Activated gamma-delta T cell (primary cell): ENCODE measurements around the gene MAP2.

Experiments
- DNase-seq: peaks from one replicate; lab custom pipeline; 2025; lab: John Stamatoyannopoulos, UW

MAP2 gene

DNA sequence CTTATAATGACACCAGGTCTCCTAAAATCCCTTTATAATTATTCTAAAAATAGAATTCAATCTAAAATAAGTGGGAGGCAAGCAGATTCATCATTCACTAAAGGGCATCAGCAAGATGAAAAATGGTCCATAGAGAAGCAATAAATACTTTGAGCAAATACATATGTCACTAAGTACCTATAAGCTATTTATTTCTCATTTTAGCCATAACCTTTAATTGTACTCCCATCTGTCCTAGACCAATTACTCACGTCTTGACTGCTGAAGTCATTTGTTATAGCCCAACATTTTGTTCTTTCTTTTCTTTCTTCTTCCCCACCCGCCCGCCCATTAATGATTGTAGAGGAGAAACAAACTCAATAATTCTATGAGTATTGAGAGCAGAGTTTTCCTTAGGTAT, 105.7 kb downstream of the MAP2 start:
- no peak for DNase-seq

DNA sequence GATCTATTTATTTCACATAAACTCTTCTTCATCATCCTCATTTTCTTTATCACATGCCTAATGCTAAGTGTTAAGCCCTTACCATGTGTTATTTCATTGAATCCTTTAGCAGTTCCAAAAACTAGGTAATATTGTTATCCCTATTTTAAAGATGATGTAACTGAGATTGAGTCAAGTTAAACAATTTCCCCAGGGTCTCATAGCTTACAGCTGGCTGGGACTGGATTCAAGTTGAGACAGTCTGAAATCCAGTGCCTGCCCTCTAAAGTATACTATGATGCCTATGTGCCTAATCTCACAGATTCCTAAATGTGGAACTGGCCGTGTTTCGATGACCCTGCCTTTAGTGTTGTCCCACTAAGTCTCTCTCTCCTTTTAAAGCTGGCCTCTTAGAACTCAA, 108.5 kb downstream of the MAP2 start:
- no peak for DNase-seq

DNA sequence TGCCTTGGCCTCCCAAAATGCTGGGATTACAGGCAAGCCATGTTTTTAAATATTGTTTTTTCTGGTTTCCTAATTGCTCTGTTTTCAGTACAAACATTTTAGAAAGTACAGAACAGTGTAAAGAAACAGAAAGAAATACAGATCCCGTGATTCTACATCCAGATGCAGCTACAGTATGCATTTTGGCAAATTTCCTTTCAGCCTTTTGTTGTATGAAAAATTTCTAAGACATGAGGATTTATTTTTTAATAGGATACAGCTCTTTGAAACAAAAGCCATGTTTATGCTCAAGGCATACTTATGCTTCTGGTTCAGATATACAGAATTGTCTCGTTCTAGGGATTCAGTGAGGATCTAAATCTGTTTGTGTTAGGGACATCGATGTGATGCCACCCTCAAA, 109.5 kb downstream of the MAP2 start:
- DNase-seq: no peak

DNA sequence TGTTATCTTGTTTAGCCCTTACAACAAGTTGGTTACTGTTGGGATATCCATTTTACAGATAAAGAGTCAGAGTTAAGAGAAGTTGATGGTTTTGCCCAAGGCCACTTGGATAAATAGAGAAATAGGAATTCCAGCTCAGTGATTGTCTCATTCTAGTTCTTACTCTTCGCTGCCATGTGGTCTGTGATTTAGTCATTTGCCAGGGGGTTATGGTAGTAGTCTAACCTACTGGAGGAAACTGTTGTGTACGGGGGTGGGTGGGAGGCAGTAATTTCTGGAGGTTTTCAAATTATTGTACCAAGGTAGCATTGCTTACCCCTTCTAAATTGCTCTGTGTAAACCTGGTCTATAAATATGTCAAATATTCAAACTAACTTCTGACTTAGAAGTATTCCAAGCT, 110.4 kb downstream of the MAP2 start:
- DNase-seq: no peak

DNA sequence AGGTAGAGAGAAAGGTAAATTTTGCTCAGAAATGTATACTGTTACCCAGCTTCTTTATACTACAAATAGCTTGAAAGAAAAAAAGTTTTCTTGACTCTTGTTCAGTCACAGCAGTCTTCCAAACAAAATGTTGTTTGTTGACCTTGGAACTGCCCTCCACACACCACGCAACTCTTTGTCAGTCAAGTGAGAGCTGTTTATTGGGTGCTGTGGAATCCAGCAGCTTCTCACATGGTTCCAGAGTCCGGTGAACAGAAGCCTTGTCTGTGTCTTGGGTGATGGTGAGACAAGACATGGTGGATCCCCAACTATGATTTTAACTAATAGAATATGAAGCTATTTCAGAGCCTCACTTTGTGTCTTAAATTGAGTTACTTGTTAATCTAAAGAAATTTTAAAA, 112.5 kb downstream of the MAP2 start:
- DNase-seq: no peak

DNA sequence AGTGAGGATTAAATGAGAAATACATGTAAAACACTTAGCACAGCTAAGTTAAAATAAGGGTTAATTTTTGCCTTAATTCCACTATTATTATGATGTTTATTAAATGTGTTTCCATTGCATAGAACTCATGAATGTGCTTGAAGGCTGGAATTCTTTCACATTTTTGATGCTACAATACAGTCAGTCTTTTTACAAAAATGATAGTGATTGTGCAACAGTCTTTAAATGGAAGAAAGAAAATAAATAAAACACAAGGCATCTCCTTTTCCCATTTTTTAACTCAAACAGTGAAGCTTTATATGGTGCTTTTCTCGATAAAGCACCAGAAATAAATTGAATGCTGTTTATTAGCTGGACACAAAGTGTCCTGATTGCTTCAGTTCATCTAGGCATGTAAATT, 123.9 kb downstream of the MAP2 start:
- no peak for DNase-seq

DNA sequence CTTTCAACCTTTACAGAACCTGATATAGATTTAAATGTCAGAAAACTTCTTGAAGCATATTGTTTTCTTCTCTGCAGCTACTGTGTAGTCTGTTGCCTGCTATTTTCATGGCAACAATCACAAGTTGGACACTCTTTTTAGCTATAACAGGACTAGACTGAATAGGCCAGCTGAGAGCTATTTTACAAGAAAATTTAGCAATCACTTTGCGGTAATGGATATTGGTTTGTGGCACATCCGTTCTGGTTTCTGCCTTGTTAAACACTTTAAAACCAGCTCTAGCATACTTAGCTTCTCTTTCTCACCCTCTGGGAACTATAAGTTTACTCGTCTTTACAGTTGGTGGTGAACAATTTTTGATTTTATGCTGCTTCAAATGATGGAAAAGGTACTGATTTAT, 125.7 kb downstream of the MAP2 start:
- DNase-seq: no peak

DNA sequence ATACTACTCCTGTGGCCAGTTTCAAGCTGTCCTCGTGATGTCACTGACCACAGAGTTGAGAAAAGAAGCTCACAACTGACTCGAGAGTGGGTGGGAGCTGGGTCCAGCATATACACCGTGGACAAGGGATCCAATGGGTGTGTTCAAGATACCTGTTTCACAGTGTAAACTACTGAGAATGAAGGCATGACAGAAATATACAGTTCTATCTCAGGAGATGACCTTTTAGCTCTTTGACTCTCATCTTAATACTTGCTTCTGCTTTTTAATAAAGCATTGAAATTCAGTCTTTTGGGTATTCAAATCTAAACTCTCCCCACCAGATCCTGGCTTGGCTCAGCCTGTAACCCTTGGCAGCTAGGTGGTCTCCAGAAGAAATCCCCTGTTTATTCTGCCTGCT, 130.1 kb downstream of the MAP2 start:
- no peak for DNase-seq

DNA sequence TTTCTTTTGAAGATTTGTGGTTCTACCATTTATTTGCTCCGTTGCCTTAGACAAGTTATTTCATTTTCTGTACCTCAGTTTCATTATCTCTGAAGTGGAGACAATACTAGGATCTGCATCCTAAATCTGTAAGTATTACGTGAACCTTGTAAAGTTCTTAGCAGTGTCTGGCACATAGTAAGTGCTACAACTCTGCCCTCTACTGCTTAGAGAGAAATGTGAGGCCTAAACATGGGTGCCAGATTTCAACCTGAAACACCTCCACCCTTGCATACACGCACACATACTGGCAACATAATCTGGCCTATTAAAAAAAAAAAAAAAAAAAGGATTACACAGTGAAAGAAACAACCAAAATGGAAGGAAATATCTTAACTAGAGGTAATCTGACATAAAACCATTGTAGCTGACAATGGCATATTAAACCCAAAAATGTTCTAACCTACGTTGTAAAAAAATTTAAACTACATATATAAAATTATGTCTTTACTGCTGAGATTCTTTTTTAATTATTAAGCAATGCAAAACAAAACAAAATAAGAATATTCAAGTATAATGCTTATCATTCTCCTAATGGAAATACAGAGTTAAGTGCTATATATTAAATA, 132.6 kb downstream of the MAP2 start:
- no peak for DNase-seq

DNA sequence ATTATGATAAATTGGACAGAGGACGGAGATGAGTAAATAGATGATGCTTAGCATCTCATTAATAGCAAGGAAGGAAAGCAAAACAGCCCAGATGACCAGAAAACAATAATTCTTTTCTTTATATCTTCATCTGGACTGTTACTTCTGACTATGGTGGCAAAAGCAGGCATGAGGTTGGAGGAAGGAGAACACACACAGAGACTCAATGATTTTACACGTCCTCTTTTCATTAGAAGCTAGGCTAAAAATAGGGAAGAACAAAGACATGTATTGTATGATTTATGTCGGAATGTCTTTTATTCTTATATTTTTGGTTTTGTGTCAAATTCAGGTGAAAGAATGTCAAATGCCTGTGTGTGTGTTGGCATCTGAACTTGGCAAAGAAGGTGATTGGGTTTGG, 137.1 kb downstream of the MAP2 start:
- no peak for DNase-seq

DNA sequence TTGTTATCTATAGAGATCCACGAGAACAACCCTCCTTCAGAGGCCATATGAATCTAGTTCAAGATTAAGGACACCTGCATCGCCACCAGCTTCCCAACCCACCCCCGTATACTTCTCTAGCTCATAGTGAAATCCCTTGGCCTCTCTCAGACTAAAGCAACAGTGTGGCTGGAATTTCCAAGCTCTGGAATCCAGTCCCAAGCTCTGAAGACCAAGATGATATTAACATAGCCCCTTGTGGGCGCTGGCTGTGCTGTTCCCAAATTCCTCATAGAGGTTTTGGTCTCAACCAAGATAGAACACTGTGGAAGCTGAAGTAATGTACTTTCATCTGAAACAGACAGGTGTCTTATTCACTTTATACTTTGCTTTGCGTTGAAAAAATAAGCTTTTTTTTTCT, 139.6 kb downstream of the MAP2 start:
- no peak for DNase-seq

DNA sequence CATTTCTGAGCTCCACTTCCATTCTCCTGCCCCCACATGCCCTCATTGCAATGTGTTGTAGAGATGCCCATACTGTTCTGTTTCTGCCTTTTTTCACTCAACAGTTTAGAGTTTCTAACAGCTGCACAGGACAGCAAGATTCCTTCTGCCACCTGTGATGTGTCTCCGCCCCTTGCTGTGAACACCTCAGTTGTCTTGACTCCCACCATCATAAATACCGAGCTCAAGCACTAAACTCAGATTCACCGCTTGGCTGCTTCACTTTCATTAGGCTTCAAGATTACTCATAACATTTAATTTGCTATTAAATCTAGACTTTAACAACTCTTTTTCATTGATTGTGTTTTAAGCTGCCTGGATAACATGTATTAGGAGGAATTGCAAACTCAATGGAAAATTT, 141.0 kb downstream of the MAP2 start:
- DNase-seq: no peak

DNA sequence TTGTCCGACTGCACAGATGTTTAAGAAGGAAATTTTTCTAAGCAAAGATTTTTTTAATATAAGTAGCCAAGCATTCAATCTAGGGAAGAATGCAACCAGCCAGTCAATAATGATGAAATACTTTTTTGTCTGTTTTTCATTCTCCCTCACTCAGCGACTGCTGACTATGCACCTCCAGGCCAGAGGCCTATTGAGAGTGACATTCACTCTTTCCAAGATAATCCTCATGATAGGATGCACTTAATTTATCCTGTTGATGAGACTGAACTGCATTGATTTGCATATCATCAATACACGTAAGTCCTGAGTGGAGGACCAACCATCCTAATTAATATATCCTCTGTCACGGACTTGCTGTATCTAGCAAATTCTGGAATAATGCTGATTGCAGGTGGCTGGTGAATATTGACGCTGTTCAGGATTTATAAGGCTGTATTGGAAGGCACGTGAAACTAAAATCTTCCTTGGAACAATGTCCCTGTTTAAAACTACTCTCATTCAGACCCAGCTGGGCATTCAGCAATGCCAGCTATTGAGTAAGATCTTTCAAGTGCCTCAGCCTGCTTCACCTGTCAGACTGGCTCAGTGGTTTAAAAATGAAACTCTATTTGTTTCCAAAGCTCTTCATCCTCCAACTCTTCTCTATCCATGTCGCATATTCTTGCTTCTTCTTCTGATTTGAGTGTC, 142.2 kb downstream of the MAP2 start:
- no peak for DNase-seq

DNA sequence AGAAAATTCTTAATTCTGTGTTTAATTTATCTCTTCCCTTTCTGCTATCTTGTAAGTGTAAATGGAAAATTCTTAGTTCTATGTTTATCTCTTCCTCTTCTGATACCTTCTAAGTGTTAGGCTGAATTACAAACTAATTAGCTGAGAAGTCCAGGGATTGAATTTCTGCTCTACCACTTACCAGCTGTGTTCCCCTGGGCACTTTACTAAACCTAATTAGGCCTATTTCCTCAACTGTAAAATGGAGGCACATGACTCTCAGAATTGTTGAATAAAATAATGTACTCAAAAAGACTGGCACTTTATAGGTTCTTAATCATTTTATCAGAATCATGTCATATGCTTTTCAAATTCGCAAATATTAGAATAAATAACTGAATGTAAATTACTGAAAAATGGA, 146.3 kb downstream of the MAP2 start:
- DNase-seq: no peak

DNA sequence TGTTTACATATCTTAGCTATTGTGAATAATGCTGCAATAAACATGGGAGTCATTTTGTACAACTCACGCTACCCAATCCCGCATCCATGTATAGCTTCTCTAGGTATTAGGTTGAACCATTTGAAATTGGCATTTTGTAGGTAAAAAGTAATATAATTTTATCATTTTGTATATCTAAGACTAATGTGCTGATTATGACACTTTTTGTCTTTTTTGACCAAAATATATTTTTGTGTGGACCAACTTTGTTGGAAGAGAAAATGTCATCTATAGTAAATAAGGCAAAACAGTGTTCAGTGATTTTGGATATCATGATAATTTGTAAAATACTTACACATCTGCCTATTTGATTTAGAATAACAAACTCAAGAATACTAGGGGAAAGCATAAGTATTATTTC, 150.7 kb downstream of the MAP2 start:
- no peak for DNase-seq

DNA sequence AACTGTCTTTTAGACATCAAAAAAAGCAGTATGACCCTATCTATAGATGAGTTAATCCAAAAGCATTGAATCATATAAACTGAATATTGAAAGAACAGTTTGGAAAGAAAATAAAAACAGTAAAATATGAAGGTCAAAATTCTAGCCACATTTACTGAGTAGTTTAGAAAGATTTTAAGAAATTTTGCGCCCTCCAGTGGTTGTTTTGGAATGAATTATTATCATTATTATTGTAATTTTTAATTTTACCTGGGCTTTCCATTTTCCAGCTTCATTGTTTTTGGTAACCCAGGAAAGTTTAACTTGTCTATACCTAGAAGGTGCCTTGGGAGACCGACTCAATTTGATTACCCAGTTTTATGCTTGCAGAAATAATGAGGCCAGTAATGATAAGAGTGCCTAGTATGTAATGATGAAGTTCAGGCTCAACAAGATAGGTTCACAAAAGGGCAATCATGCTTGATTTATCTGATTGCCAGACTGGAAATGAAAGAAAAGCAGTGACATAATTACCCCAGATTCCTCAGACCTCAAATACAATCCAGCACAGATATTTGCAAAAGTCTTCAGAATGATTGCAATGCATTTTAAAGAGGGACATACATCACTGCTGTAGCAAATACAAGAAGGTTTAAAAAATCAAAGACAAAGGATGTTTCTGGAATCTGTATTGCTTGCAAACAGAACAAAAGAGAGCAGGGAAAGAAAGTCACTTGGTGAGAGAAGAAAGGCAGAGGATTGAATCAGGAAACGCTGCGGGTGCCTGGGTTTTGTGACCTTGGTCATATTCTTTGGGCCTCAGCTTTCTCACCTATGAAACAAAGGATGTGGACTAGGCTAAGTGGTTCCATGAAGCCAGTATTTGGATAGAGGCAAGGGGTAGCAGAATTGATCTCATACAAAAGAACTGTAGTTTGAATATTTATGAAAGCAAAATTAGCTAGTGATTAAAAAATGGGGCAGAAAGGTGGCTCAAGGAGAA, 153.8 kb downstream of the MAP2 start:
- DNase-seq: no peak

DNA sequence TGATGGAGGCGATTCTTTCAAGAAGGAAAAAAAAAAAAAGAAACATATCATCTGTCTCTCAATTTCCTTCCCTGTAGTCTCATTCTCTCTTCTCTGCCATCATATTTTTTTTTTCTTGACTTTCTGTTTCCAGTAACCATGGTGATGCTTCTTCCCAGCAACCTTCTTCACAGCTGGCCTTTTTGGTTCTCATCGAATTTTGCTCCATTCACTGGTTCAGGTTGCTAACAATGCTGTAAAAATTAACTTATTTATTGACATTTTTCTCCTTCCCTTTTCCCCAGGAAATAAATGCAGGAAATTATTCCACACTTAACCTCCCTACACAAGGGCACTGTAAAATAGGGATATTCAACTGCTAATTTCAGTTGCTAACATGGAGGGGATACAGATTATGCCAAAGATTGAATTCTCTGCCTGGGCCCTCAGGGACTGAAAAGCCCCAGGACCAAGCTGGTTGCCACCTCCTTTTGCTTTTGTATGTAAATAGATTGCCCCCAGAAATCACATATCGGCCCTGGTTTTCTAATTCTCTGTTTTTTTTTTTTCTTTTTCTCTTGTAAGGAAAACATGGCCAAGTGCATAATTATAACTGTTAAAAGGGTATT, 154.7 kb downstream of the MAP2 start:
- no peak for DNase-seq

DNA sequence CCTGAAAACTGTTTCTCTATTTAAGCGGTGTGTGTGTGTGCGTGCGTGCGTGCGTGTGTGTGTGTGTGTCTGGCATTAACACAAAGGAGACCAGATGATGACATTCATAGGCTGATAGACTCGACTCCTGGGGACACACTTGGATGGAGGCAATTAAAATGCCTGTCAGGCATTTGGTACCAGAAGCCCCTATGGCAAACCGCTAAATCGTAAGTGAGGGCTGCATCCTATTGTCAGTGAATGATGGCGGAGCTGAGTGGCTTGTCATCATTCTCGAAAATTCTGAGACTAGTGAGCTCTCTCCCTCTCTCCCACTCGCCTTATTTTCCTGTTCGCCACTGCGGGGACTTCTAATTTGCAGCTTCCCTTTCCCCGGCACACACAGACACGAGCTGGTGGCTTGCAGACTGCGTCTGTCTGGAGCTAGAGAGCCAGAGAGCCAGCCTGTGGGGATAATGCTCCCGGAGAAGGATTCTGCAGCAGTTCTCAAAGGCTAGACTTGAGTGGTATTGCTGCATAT, 155.4 kb downstream of the MAP2 start:
- DNase-seq: no peak

DNA sequence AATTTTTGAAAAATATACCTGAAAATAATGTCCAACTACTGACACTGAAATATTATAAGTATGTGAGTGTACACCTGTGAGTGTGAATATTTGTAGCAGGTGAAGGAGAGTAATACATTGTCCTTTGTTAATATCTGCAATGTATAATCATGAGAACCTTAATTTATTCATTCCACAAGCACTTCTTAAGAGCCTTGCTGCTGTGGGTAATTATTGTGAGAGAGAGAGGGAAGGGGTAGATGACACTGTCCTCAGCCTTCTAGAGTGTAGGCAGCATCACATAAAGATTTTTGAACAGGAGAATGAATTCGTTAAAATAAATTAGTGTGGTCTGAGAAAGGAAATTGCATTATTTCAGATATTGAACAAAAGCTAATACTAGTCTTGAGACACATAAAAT, 157.2 kb downstream of the MAP2 start:
- no peak for DNase-seq

DNA sequence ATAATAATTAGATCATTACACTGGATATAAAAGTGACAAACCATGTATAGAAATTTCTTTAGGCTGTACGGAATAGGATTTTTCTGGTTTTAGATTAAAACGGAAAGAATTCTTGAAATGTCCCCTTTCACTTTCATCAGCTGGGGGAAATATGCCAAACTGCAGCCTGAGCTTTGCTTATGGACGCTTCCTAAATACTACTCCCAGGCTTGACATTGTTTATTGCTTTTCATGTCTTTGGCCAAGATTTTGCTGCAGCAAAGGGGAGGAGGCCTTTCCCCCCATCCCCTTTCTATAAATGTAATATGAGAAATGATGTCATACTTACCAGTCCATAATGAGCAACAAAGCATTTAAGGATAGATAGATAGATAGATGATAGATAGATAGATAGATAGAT, 158.4 kb downstream of the MAP2 start:
- no peak for DNase-seq

DNA sequence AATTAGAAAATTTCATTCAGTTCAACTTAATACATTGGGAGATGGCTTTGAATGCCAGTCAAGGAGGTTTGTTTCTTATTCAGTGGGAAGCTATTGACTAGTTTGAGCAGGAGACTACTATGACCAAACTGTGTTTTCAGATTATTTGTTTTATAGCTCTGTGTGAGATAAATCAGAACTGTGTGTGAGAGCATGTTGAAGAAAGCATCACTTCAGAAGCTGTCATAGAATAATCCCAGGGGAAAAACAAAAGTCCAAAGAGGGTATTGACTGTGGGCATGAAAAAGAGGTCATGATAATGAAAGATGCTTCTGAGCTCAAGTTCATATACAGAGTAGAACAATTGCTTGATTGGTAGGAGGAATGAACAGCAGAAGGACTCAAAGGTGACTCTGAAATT, 160.6 kb downstream of the MAP2 start:
- DNase-seq: no peak

DNA sequence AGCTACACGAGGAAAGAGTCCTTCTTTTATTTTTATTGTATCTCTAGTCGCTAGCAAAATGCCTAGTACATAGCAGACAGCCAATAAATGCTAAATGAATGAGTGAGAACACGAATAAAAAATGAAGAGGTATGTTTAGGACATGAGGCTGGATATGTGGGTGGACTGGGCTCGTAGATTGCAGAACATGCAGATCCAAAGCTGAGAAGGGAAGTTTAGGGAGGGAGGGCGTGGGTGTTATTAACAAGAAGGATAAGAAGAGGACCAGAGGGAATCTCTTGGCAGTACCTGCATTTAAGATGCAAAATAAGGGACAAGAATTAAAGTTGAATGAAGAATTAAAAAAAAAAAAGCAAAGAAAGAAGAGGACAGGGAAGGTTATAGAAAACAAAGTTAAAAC, 161.1 kb downstream of the MAP2 start:
- DNase-seq: no peak
